ENCODE data around the gene CECR2. TPM values are rescaled to one million over a fixed set of nuclear protein-coding genes. Genes with fewer than 3 reads are reported as not detected.

The CECR2 gene
- total RNA-seq, 3 donors from 2014 or later (not counting 1 experiment from before 2014, with no cell fraction given), result 0.02 to 0.45 TPM; not detected in 1

- peaks cover 0 to 6% of the 10 kb centered on the region in 2 donors for H3K27me3 Mint-ChIP-seq (ENCODE audit: low read depth in 2 of 2)
- TF ChIP-seq CTCF (IDR thresholded peaks at IDR 0.05), result no peak
- no peak for DNase-seq
- Histone ChIP-seq H3K36me3 (ENCODE audit: control insufficient read depth, insufficient read depth, low read length) (no peaks in the 10 kb centered on the region), H3K27ac (ENCODE audit: low read length) (no peak overlapping the region), H3K4me1 (ENCODE audit: control insufficient read depth, insufficient read depth, low read length) (no peaks in the 10 kb centered on the region), H3K9me3 (ENCODE audit: control insufficient read depth, insufficient read depth, low read length) (no peaks in the 10 kb centered on the region), H3K4me3 (ENCODE audit: low read length) (no peak overlapping the region), H3K27me3 (ENCODE audit: control insufficient read depth, insufficient read depth, low read length) (no peaks in the 10 kb centered on the region)
- H3K4me3 Mint-ChIP-seq, result no peak overlapping the region
- no peak overlapping the region for H3K27ac Mint-ChIP-seq
- intact Hi-C loops (cut with micrococcal nuclease), result no loop called here
- H3K36me3 Mint-ChIP-seq, result no peaks in the 10 kb centered on the region
- ATAC-seq, result no peak
- H3K4me1 Mint-ChIP-seq, result no peaks in the 10 kb centered on the region
- no peaks in the 10 kb centered on the region for H3K9me3 Mint-ChIP-seq
- 92% methylated on average over 12 of the region's 12 CpGs for WGBS (ENCODE audit: insufficient coverage)
These were observed 115.3 kb downstream of the CECR2 start for GRCh38 chr22:17484608-17485007.

GRCh38 chr22:17486313-17486712 lies 117.1 kb downstream of the CECR2 start:
- no peaks in the 10 kb centered on the region for H3K36me3 ChIP-seq (ENCODE audit: control insufficient read depth, insufficient read depth, low read length)
- Mint-ChIP-seq H3K27ac (no peak overlapping the region), H3K4me1 (no peaks in the 10 kb centered on the region), H3K9me3 (no peaks in the 10 kb centered on the region), H3K36me3 (no peaks in the 10 kb centered on the region), H3K4me3 (no peak overlapping the region), H3K27me3 (ENCODE audit: low read depth in 2 of 2) (peaks cover 0 to 6% of the 10 kb centered on the region in 2 donors)
- no peak overlapping the region for H3K4me3 ChIP-seq (ENCODE audit: low read length)
- ATAC-seq, result no peak
- DNase-seq, result no peak
- no peak for TF ChIP-seq CTCF (IDR thresholded peaks at IDR 0.05)
- WGBS (ENCODE audit: insufficient coverage), result 86% methylated on average over 10 of the region's 10 CpGs
- H3K27ac ChIP-seq (ENCODE audit: low read length), result no peak overlapping the region
- intact Hi-C loops (cut with micrococcal nuclease), result no loop called here
- no peaks in the 10 kb centered on the region for H3K4me1 ChIP-seq (ENCODE audit: control insufficient read depth, insufficient read depth, low read length)
- no peaks in the 10 kb centered on the region for H3K27me3 ChIP-seq (ENCODE audit: control insufficient read depth, insufficient read depth, low read length)
- H3K9me3 ChIP-seq (ENCODE audit: control insufficient read depth, insufficient read depth, low read length), result no peaks in the 10 kb centered on the region

GRCh38 chr22:17486719-17487118 lies 117.5 kb downstream of the CECR2 start:
- H3K4me3 ChIP-seq (ENCODE audit: low read length), result no peak overlapping the region
- Mint-ChIP-seq H3K36me3 (no peaks in the 10 kb centered on the region), H3K27me3 (ENCODE audit: low read depth in 2 of 2) (peaks cover 0 to 6% of the 10 kb centered on the region in 2 donors), H3K27ac (no peak overlapping the region), H3K4me1 (no peaks in the 10 kb centered on the region), H3K9me3 (no peaks in the 10 kb centered on the region), H3K4me3 (no peak overlapping the region)
- no peak for DNase-seq
- no peak for ATAC-seq
- no peak for TF ChIP-seq CTCF (IDR thresholded peaks at IDR 0.05)
- no peaks in the 10 kb centered on the region for H3K4me1 ChIP-seq (ENCODE audit: control insufficient read depth, insufficient read depth, low read length)
- no peaks in the 10 kb centered on the region for H3K27me3 ChIP-seq (ENCODE audit: control insufficient read depth, insufficient read depth, low read length)
- intact Hi-C loops (cut with micrococcal nuclease), result no loop called here
- 76% methylated on average over 10 of the region's 10 CpGs for WGBS (ENCODE audit: insufficient coverage)
- H3K27ac ChIP-seq (ENCODE audit: low read length), result no peak overlapping the region
- H3K9me3 ChIP-seq (ENCODE audit: control insufficient read depth, insufficient read depth, low read length), result no peaks in the 10 kb centered on the region
- no peaks in the 10 kb centered on the region for H3K36me3 ChIP-seq (ENCODE audit: control insufficient read depth, insufficient read depth, low read length)

GRCh38 chr22:17489101-17489500 lies 119.8 kb downstream of the CECR2 start:
- ATAC-seq (no peak), DNase-seq (no peak)
- Histone ChIP-seq H3K4me3 (ENCODE audit: low read length) (no peak overlapping the region), H3K27me3 (ENCODE audit: control insufficient read depth, insufficient read depth, low read length) (no peaks in the 10 kb centered on the region), H3K36me3 (ENCODE audit: control insufficient read depth, insufficient read depth, low read length) (no peaks in the 10 kb centered on the region), H3K4me1 (ENCODE audit: control insufficient read depth, insufficient read depth, low read length) (no peaks in the 10 kb centered on the region), H3K9me3 (ENCODE audit: control insufficient read depth, insufficient read depth, low read length) (no peaks in the 10 kb centered on the region), H3K27ac (ENCODE audit: low read length) (no peak overlapping the region)
- H3K4me3 Mint-ChIP-seq, result no peak overlapping the region
- 86% methylated on average over 4 of the region's 6 CpGs for WGBS (ENCODE audit: insufficient coverage)
- H3K36me3 Mint-ChIP-seq, result no peaks in the 10 kb centered on the region
- H3K4me1 Mint-ChIP-seq, result no peaks in the 10 kb centered on the region
- no peak overlapping the region for H3K27ac Mint-ChIP-seq
- TF ChIP-seq CTCF (IDR thresholded peaks at IDR 0.05), result no peak
- H3K27me3 Mint-ChIP-seq (ENCODE audit: low read depth in 2 of 2), result peaks cover 0 to 6% of the 10 kb centered on the region in 2 donors
- intact Hi-C loops (cut with micrococcal nuclease), result no loop called here
- no peaks in the 10 kb centered on the region for H3K9me3 Mint-ChIP-seq
